Activated CD8-positive, alpha-beta memory T cell treated with anti-CD3 and anti-CD28 coated beads, Interleukin-2, amount 50 U/mL, for 4 hours (primary cell): ENCODE data around the gene RSPH4A.
"Not testable (repeated sequence)": the region's sequence is repeated elsewhere in the genome, so short reads cannot be mapped to it uniquely, and the experiment has no call there.

Experiments
- DNase-seq: peaks from one replicate; pipeline ENCODE4 v3.0.0-alpha.2; 2020

The RSPH4A gene

GRCh38 chr6:116629563-116629981 is 13.3 kb downstream of the RSPH4A start:
- no peak for DNase-seq

- DNase-seq: no peak
These were observed 15.2 kb downstream of the RSPH4A start for GRCh38 chr6:116631379-116631990.

- DNase-seq: no peak
These were observed 17.4 kb downstream of the RSPH4A start for GRCh38 chr6:116633685-116634084.

- no peak for DNase-seq
These were observed 31.9 kb downstream of the RSPH4A start for GRCh38 chr6:116648156-116648555.

GRCh38 chr6:116649129-116649528 is 32.9 kb downstream of the RSPH4A start:
- DNase-seq: no peak

- no peak for DNase-seq
These were observed 35.6 kb downstream of the RSPH4A start for GRCh38 chr6:116651916-116652315.

- DNase-seq: no peak
These were observed 45.3 kb downstream of the RSPH4A start for GRCh38 chr6:116661594-116661993.

- no peak for DNase-seq
These were observed 45.9 kb downstream of the RSPH4A start for GRCh38 chr6:116662202-116662601.

- no peak for DNase-seq
These were observed 47.0 kb downstream of the RSPH4A start for GRCh38 chr6:116663308-116663707.

- not testable (repeated sequence) for DNase-seq
These were observed 47.9 kb downstream of the RSPH4A start for GRCh38 chr6:116664169-116664568.

GRCh38 chr6:116665464-116665863 is 49.2 kb downstream of the RSPH4A start:
- no peak for DNase-seq

GRCh38 chr6:116666869-116667268 is 50.6 kb downstream of the RSPH4A start:
- no peak for DNase-seq

- no peak for DNase-seq
These were observed 51.3 kb downstream of the RSPH4A start for GRCh38 chr6:116667623-116668022.

- DNase-seq: no peak
These were observed 56.0 kb downstream of the RSPH4A start for GRCh38 chr6:116672306-116672705.

- no peak for DNase-seq
These were observed 59.7 kb downstream of the RSPH4A start for GRCh38 chr6:116676021-116676420.

GRCh38 chr6:116680880-116681672 is 64.8 kb downstream of the RSPH4A start, which contains the start of gene KPNA5:
KPNA5 (plus strand) TSS chr6:116681211; CDS start chr6:116681335, 124 bp downstream.
- peak; percentile 90 for DNase-seq

GRCh38 chr6:116682334-116682712 is 66.0 kb downstream of the RSPH4A start:
- DNase-seq: peak; percentile 50
